GM19397 (cell line): Measurements from ENCODE around the gene ACBD4.
"Not testable (repeated sequence)": the region's sequence is repeated elsewhere in the genome, so short reads cannot be mapped to it uniquely, and the experiment has no call there.

Experiments
- ATAC-seq: cut with Tn5 transposase; IDR thresholded peaks from one replicate; pipeline ENCODE4 v1.9.1; 2021; ENCODE audit warnings: mild to moderate bottlenecking, moderate library complexity; ENCODE audit not compliant: unreplicated experiment

Gene ACBD4

DNA sequence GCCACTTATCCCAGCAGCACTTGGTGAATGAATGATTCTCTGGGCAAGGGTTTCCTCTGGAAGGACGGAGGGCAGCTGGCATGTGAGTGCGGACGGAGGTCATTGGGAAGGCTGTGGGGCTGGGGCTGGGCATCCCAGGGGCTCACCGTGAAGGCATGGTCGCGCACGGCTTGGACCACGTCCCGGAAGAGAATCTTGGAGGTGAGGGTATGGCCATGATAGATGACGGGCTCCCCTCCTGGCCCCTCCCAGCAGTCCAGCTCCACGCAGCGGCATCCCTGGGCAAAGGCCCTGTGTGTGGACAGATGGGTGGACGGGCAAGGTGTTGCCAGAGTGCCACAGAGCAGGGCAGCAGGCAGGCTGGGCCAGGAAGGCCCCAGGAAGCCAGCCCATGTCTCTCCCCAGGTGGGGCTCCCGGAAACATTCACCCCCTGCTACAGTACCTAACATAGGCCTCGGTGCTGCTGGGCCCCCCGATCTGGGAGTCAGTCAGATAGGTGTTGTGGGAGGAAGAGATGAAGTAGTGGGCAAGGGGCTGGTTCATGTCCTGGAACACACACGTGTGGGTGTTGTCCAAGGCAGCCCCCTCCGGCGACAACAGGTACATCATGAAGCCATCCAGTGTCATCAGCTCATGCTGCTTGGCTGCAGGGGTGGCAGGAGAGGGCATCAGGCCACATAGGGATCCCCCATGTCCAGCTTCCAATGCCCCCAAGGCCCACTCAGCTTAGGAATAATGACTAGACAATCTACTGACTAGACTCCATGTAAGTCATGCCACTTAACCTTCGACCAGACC lies 17.4 kb upstream of the ACBD4 start:
- ATAC-seq, result no peak

DNA sequence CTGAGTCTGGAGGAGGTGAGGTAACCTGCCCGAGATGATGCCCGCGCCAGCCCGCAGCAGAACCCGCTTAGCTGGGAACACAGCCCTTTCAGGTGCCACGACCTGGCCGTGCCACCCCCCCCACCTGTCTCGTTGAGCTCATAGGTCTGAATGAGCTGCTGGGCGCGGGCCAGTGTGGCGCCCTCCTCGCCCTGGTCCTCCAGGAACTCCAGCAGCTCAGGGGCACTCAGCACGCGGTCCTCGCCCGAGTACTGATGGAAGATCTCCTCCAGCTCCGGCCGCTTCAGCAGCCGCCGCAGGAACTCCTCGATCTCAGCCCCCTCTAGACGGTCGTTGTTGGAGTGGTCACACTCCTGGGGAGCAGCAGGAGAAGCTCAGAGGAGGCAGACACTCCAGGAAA lies 16.8 kb upstream of the ACBD4 start:
- ATAC-seq, result no peak

DNA sequence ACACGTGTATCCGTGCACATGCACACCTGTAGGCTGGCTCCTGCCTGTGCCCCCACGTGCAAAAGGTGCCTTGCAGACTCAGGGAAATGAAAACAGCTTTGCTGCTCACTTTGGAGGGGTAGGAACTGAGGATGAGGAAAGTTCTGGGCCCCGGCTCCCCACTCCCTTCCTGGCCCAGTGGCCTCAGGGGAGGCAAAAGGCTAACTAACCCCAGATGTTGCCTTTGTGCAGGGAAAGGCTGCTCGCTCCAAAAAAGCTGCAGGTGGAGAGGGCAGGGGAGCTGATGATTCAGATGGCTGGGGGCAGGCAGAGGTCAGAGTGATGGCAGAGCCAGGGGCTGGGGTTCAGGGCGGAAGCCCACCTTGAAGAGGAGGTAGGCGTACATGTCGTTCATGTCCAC lies 15.5 kb upstream of the ACBD4 start:
- ATAC-seq, result no peak

DNA sequence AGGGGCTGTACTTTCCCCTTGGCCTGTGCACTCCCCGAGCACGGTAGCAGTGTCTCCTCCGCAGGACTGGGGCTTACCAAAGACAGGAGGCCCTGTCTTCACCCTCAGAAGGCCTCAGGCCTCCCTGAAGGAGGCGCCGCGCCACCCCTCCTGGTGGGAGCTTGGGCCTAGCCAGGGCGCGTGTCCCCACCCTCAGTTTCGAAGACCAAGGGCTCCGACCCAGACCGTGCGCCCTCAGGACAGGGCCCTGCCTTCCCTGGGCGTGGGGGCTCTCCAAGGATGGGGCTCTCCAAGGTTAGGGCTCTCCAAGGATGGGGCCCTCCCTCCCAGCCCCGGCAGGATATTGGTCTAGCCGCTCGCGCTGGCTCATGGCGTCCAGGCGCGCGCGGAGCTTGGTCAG lies 14.9 kb upstream of the ACBD4 start:
- no peak for ATAC-seq

DNA sequence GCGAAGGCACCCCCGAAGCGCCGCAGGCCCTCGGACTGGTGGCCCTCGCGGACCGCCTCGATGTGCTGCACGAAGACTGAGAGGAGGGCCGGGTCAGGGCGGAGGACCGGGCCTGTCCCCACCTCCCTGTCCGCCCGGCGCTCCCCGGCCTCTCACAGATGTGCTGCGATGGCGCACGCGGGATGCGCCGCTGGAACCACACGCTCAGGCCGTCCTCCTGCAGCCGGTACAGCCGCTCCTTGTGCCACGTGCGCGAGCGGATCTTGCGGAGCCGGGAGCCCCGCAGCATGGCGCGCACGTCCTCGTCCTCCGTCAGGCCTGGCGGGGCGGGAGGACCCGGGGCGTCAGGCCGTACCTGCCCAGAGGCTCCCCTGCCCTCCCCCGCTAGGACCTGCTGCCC lies 14.4 kb upstream of the ACBD4 start:
- ATAC-seq, result no peak

DNA sequence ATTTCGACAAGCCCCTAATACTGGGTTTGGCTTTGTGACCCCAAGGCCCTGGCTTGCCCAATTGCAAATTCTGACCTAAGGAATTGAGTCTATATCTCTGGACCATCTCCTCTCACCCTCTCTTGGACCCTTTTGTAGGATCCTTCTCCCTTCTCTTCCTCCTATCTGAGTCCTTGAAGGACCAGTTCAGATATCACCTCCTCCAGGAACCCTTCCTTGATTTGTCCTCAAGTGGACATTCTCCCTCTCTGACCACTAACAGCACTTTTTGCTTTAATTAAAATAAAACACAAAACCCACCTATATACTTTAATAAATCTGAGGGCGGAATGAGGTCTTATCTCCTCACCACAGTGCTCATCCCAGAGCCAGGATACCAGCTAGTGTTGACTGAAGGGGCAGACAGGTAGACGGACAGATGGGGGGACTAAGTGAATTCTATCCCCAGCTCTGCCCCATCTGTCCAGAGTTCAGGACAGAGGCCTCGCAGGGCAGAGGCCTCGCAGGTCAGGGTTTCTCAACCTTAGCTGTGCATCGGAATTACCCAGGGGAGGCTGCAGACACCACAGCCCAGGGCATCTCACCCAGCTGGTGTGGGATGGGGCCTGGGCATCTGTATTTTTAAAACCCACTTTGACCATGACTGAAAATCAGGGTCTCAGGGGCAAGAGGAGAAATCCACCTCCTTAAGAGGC lies 12.3 kb upstream of the ACBD4 start:
- ATAC-seq, result no peak

DNA sequence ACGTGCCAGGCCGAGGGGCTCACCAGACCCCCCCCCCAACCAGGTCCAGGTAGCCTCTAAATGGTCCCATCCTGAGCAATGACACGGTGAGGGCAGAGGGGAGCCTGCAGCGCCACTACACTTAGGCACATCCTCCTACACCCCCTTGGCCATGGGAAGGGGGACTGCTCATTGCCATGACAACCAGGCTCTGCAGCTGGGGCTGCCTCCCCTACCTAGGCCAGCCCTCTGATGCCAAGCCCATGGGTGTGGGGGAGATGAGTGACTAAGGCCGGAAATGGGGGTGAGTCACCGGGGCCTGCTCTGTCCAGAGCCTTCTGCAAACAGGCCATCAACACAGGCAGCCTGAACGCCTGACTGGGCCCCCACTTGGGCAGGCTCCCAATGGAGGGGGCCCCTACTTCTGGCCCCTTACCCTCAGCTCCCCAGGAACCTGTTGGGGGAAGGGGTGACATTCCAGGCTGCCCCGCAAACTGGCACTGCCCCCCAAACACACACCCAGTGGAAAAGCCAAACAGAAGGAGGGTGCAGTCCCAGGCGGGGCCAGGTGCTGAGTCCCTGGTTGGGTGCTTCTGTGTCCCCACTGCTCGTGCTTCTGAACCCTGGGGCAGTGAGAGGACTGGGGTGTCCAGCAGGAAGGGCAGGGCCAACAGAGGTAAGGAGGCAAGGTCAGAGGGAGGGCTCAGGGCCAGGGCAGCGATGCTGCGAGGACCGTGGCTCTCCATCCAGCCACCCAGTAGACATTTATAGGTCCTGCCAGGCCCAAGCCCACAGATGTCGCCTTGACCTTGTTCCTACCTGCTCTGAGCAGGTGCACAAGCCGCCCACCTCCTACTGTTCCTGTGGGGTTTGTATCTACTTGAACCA lies 11.3 kb upstream of the ACBD4 start:
- no peak for ATAC-seq

DNA sequence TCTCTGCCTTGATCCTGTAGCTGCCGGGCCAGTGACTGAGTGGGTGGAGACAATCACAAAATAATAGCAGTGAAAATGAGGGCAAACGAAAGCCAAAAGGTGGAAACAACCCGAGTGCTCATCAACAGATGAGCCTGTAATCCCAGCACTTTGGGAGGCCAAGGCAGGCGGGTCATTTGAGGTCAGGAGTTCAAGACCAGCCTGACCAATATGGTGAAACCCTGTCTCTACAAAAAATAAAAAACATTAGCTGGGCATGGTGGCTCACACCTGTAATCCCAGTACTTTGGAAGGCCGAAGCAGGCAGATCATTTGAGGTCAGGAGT lies 10.7 kb upstream of the ACBD4 start:
- ATAC-seq, result not testable (repeated sequence)

DNA sequence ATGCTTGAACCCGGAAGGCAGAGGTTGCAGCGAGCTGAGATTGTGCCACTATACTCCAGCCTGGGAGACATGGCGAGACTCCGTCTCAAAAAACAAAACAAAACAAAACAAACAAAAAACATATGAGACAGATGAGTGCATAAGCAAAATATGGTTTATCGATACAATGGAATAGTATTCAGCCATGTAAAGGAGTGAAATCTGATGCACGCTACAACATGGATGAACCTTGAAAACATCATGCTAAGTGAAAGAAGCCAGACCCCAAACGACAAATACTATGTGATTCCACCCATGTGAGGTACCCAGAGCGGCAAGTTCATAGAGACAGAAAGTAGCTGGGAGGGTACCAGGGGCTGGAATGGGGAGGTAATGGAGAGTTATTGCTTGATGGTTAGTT lies 10.0 kb upstream of the ACBD4 start:
- ATAC-seq, result no peak

DNA sequence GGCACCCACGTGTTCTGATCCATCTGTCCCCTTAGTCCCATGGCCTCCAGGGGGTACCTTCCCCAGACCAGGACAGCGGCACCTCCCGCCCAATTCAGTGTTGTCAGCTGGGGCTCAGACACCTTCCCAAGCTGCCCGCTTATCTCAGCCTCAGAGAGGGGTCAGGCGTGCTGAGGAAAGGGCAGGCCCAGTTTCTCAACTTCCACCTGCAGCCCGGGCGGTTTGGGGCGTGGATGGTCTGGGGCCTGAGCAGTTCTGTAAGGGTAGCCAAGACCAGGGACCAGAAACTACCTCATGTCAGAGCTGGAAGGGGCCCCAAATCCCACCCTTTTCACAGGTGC lies 8.3 kb upstream of the ACBD4 start:
- ATAC-seq, result no peak

DNA sequence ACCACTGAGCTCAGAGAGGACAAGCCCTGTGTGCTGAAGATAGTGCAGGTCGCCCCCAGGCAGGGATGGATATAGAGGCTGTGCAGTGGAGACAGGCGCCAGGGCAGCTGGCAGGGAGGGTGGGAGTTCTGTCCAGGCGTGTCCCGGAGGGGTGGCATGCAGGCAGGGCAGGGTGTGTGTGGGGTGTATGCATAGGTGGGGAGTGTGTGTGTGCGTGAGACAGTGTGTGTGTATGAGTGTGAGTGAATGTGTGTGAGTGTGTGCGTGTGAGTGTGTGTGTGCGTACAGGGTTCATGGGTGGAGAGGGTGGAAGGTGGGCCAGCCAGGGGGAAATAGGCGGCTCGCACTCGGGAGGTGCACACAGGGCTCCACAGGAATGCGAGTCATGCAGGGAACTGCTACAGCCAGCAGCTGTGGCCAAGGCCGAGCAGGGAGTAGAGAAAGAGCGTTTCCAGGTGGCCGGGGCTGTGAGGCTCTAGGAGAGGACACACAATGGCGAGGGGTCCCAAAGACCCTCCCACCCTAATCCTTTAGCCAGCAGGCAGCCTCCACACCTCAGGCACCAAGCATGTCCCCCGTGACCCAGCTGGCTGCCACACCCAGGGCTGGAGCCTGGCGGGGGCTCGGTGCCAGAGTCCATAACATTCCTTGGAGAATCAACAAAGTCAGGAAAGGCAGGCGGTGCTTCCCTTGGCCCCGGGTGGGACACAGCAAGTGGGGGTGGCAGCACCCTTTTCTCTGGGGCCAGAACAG lies 7.8 kb upstream of the ACBD4 start:
- ATAC-seq, result no peak

DNA sequence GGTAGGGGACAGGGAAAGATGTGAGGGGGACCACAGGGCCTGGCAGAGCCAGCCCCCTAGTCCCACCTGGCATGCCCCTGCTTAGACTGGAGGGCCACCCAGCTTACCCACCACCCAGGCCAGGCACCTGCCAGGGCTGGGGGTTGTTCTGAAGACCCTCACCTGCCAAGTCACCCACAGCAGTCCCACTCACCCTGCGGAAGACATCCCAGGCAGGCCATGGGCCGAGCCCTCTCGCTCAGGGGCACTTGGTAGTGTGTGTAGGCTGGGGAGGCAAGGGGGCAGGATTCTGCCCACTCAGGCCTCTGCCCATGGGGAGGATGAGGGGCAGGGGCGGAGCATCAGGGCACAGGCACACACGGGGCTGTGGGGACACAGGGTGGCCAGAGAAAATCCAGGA lies 7.2 kb upstream of the ACBD4 start:
- ATAC-seq, result no peak

DNA sequence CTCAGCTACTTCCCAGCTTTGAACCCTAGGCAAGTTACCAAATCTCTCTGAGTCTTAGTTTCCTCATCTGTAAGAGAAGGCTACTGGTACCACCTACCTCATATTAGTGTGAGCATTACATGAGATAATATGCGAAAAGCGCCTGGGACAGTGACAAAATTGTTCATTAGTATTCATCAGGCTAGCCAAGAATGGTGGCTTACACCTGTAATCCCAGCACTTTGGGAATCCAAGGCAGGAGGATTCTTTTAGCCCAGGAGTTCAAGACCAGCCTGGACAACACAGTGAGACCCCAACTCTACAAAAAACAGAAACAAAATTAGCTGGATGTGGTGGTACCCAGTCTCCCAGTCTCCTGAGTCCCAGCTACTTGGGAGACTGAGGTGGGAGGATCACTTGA lies 6.5 kb upstream of the ACBD4 start:
- ATAC-seq, result no peak

DNA sequence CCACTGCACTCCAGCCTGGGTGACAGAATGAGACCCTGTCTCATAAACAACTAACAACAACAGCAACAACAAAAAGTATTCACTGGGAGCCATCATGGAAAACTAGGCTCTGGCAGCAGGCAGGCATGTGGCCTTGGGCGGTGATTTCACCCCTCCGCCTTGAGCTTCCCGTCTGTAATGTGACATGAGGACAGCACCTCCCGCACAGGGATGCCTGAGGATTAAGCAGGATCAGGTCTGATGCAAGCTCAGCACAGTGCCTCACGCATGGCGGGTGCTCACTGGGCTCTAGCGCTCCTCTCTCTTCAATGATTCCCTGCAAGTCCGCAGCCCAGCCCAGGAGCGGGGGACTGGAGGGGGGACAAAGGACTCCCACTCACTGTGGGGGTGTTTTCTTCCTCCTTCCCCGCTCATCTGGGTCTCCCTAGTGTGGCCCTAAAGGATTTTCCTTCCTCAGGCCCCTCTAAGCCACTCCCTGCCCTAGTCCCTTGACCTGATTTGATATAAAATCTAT lies 6.0 kb upstream of the ACBD4 start:
- ATAC-seq, result no peak

DNA sequence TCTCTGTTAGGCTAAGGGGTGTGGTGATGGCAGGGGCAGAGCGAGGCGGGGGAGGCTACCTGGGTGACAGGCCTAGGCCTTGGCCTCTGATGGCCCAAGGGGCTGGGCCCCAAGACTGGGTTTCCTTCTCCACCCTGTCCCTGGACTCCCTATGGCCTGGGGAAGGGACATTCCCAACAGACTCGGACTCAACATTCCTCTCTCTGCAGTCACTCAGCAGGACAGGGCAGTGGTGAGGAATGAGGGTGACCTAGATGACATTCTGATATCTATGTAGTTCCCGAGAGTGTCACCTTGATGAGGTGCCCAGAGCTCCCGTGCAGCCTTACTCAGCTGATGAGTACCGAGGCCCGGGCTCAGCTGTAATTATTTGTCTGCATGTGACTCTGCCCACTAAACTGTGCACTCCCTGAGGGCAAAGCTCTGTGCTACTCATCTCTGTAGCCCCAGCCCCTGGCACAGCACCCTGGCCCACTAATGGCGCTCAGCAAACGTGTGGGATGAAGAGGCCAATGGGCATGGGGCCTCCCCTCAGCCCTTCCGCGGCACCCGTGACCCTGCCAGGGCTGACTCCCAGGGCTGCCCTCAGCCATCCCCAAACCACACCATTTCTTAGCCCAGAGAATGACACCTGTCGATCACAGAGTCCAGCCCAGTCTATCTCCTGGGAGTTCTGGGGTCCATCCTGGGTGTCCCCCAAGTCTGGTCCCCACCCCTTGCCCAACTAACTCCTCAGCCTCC lies 5.4 kb upstream of the ACBD4 start:
- no peak for ATAC-seq

DNA sequence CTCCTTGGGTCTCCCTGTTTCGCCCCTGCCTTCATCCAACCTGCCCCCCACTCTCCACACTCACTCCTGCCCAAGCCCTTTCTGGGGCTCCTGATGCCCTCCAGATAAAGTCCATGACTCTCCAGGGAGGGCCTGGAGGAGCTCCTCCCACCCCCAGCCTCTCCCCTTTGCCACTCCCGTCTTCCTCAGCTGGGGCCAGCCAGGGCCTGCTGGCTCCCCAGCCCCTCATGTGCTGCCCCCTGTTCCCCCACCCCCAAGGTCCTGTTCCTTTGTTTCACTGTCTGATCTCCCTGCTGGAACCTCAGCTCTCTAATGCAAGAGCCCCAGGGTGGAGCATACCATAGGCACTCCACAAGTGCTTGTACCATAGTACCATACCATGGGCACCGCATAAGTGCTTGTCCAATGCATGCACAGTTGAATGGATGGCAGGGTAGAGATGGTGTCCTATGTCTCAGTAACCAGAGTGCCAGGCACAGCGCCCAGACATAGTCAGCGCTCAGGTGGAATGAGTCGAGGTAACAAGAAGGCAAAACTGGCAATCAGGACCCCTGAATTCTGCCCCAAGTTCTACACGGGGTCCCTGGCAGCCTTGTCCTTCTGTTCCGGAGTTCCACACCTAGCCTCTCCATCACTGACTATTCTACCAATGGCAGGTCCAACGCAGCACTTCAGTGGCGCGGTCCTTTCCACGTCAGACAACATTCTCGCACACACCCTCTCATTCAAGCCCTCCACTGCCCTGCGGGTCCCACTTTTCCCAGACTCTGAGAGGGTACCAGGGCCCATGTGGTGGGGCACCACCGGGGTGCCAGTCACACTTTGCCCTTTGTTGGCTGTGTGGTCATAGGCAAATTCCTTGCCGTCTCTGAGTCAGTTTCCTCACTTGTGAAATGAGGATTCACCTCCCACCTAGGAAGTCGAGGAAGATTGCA lies 4.5 kb upstream of the ACBD4 start:
- ATAC-seq, result no peak

DNA sequence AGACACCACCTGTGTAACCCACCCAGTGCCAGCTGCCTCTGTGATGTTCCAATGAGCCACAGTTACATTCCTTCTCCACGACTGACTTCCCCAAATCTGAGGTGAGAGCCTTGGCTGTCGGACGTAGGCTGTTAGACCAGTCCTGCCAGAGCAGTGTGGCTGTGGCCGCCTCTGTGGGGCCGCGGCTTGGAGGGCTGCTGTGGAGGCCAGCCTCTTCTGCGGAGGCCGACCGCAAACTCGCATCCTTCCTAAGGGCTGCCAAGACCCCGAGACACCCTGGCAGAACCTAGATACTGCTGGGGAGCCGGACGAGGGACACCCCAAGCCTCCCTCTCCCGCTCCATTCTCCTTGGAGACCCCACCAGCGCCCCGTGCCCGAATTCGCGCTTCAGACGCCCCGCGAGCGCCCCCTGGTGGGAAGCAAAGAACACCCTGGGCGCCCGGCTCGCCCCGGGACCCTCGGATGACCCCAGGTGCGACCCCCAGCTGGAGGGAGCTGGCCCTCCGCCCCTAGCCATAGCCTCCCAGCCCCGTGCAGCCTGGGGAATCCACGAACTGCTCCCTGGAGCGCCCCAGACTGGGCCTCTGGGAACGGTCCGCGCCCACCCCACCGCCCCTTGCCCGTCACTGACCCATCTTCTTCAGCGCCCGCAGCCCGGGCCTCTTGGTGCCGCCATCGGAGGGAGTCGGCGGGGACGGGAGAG lies 3.7 kb upstream of the ACBD4 start:
- ATAC-seq, result no peak

DNA sequence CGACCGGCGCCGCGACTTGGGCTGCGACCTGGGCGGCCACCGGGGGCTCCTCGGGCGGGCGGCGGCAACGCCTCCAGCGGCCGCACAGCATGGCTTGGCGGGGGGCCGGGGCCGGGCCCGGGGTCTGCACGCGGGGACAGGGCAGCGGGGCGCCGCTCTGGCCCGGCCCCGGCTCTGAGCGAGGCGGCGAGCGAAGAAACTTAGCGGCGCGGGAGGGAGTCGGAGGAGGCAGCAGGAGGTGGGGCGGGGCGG lies 3.2 kb upstream of the ACBD4 start, which contains the start of gene PLCD3:
Gene PLCD3 (minus strand): TSS at position 196 of the 252 bp plus-strand sequence. CDS start 105 bp downstream, at position 91.
- no peak for ATAC-seq
